Measurements from ENCODE around the gene TRMT61B. TPM values are rescaled to one million over a fixed set of nuclear protein-coding genes. Genes with fewer than 3 reads are reported as not detected.

The TRMT61B gene
- total RNA-seq, 4 donors from 2014 or later, result 8.6 to 20.3 (median 12.7) TPM

GRCh38 chr2:28902584-28902983 is 32.5 kb upstream of the TRMT61B start:
- peaks cover 0 to 44% of the 10 kb centered on the region in 2 donors for H3K36me3 ChIP-seq
- TF ChIP-seq EP300 (IDR thresholded peaks at IDR 0.05) (no peak), POLR2A (IDR thresholded peaks at IDR 0.05) (no peak), CTCF (IDR thresholded peaks at IDR 0.05) (no peak), POLR2AphosphoS5 (IDR thresholded peaks at IDR 0.05) (no peak)
- no peak overlapping the region for H3K27ac ChIP-seq
- H3K27me3 ChIP-seq, result no peaks in the 10 kb centered on the region
- no peaks in the 10 kb centered on the region for H3K9me3 ChIP-seq
- no peak overlapping the region for H3K4me3 ChIP-seq
- 94 to 100% methylated on average over 2 to 3 of the region's 3 CpGs for WGBS, 2 donors (ENCODE audit: low coverage in 1 of 2)
- peaks cover 0 to 49% (median 0%) of the 10 kb centered on the region in 3 donors for H3K4me1 ChIP-seq
- no peak for ATAC-seq

- no peaks in the 10 kb centered on the region for H3K9me3 ChIP-seq
- no peak overlapping the region for H3K4me3 ChIP-seq
- H3K27me3 ChIP-seq, result no peaks in the 10 kb centered on the region
- 65 to 71% methylated on average over 1 of the region's 1 CpG for WGBS, 2 donors (ENCODE audit: low coverage in 1 of 2)
- H3K36me3 ChIP-seq, result peaks cover 0 to 36% of the 10 kb centered on the region in 2 donors
- peaks cover 0 to 56% (median 0%) of the 10 kb centered on the region in 3 donors for H3K4me1 ChIP-seq
- ATAC-seq, result no peak
- H3K27ac ChIP-seq, result no peak overlapping the region
- TF ChIP-seq POLR2AphosphoS5 (IDR thresholded peaks at IDR 0.05), result no peak
- TF ChIP-seq CTCF (IDR thresholded peaks at IDR 0.05), result no peak
- no peak for TF ChIP-seq EP300 (IDR thresholded peaks at IDR 0.05)
- TF ChIP-seq POLR2A (IDR thresholded peaks at IDR 0.05), result no peak
Measured at GRCh38 chr2:28901841-28902240, 31.7 kb upstream of the TRMT61B start.

GRCh38 chr2:28901202-28901601 is 31.1 kb upstream of the TRMT61B start:
- peaks cover under 1 to 63% (median 3%) of the 10 kb centered on the region in 3 donors for H3K4me1 ChIP-seq
- no peaks in the 10 kb centered on the region for H3K27me3 ChIP-seq
- WGBS, 2 donors (ENCODE audit: low coverage in 1 of 2), result 50 to 70% methylated on average over 2 of the region's 2 CpGs

GRCh38 chr2:28898048-28898447 is 27.9 kb upstream of the TRMT61B start:
- WGBS, 2 donors (ENCODE audit: low coverage in 1 of 2), result 40 to 68% methylated on average over 1 of the region's 1 CpG
- peaks cover 8 to 58% (median 9%) of the 10 kb centered on the region in 3 donors for H3K4me1 ChIP-seq
- H3K4me3 ChIP-seq, result no peak overlapping the region
- ATAC-seq, result no peak
- H3K9me3 ChIP-seq, result no peaks in the 10 kb centered on the region
- no peaks in the 10 kb centered on the region for H3K27me3 ChIP-seq
- H3K36me3 ChIP-seq, result peaks cover 0 to 14% of the 10 kb centered on the region in 2 donors
- no peak overlapping the region for H3K27ac ChIP-seq
- TF ChIP-seq EP300 (IDR thresholded peaks at IDR 0.05) (no peak), POLR2AphosphoS5 (IDR thresholded peaks at IDR 0.05) (no peak), CTCF (IDR thresholded peaks at IDR 0.05) (no peak), POLR2A (IDR thresholded peaks at IDR 0.05) (no peak)

More at GRCh38 chr2:28901202-28901601, 31.1 kb upstream of the TRMT61B start:
- Histone ChIP-seq H3K9me3 (no peaks in the 10 kb centered on the region), H3K4me3 (no peak overlapping the region), H3K27ac (no peak overlapping the region), H3K36me3 (peaks cover 0 to 30% of the 10 kb centered on the region in 2 donors)
- no peak for ATAC-seq
- TF ChIP-seq EP300 (IDR thresholded peaks at IDR 0.05) (no peak), POLR2AphosphoS5 (IDR thresholded peaks at IDR 0.05) (no peak), CTCF (IDR thresholded peaks at IDR 0.05) (no peak), POLR2A (IDR thresholded peaks at IDR 0.05) (no peak)

- no peak overlapping the region for H3K4me3 ChIP-seq
- no peak overlapping the region for H3K27ac ChIP-seq
- TF ChIP-seq POLR2A (IDR thresholded peaks at IDR 0.05) (no peak), POLR2AphosphoS5 (IDR thresholded peaks at IDR 0.05) (no peak), CTCF (IDR thresholded peaks at IDR 0.05) (no peak), EP300 (IDR thresholded peaks at IDR 0.05) (no peak)
- 28 to 30% methylated on average over 2 of the region's 2 CpGs for WGBS, 2 donors (ENCODE audit: low coverage in 1 of 2)
- peaks cover 8 to 52% (median 9%) of the 10 kb centered on the region in 3 donors for H3K4me1 ChIP-seq
- H3K27me3 ChIP-seq, result no peaks in the 10 kb centered on the region
- peaks cover 0 to 3% of the 10 kb centered on the region in 2 donors for H3K36me3 ChIP-seq
- ATAC-seq, result no peak
- no peaks in the 10 kb centered on the region for H3K9me3 ChIP-seq
Measured at GRCh38 chr2:28896906-28897305, 26.8 kb upstream of the TRMT61B start.

Measured in gastroesophageal sphincter (tissue), 4 donors.